HG03571 (cell line): Measurements from ENCODE around the gene TMEM95.

Experiments
- ATAC-seq: cut with Tn5 transposase; IDR thresholded peaks from one replicate; pipeline ENCODE4 v1.9.1; 2021; ENCODE audit not compliant: unreplicated experiment

Gene TMEM95

GRCh38 chr17:7355053-7355452, at the start of gene TMEM95:
Gene TMEM95 (plus strand): TSS chr17:7355156. CDS start chr17:7355205, 49 bp downstream.
- no peak for ATAC-seq

GRCh38 chr17:7306911-7307685, 47.9 kb upstream of the TMEM95 start, which contains the start of gene EIF5A:
Gene EIF5A (plus strand): TSS chr17:7307628. CDS start chr17:7309636, 2,008 bp downstream.
- peak; percentile 68 for ATAC-seq

GRCh38 chr17:7307686-7308624, 47.0 kb upstream of the TMEM95 start:
- ATAC-seq = no peak

- no peak for ATAC-seq
Measured at GRCh38 chr17:7308625-7309433, 46.1 kb upstream of the TMEM95 start.

GRCh38 chr17:7309628-7310027, 45.3 kb upstream of the TMEM95 start:
- ATAC-seq = no peak

GRCh38 chr17:7311110-7311705, 43.7 kb upstream of the TMEM95 start:
- no peak for ATAC-seq

- ATAC-seq = no peak
Measured at GRCh38 chr17:7312432-7313087, 42.4 kb upstream of the TMEM95 start.

- no peak for ATAC-seq
Measured at GRCh38 chr17:7313088-7313889, 41.7 kb upstream of the TMEM95 start.

- ATAC-seq = no peak
Measured at GRCh38 chr17:7313890-7314718, 40.9 kb upstream of the TMEM95 start.

GRCh38 chr17:7314719-7315569, 40.0 kb upstream of the TMEM95 start, which contains the start of gene GPS2:
Gene GPS2 (minus strand): TSS chr17:7315360. CDS start chr17:7315052, 308 bp downstream.
- peak; percentile 49 for ATAC-seq

- ATAC-seq = no peak
Measured at GRCh38 chr17:7315570-7316235, 39.3 kb upstream of the TMEM95 start.

GRCh38 chr17:7317161-7317803, 37.7 kb upstream of the TMEM95 start:
- ATAC-seq = no peak

- no peak for ATAC-seq
Measured at GRCh38 chr17:7318121-7318860, 36.7 kb upstream of the TMEM95 start.

GRCh38 chr17:7321466-7321865, 33.5 kb upstream of the TMEM95 start:
- no peak for ATAC-seq

- ATAC-seq = no peak
Measured at GRCh38 chr17:7322520-7323194, 32.3 kb upstream of the TMEM95 start.
